Endodermal cell (in vitro differentiated cells): Measurements from ENCODE around the gene ARMC3. TPM values are rescaled to one million over a fixed set of nuclear protein-coding genes. Genes with fewer than 3 reads are reported as not detected.

Experiments used
- DNase-seq: peaks from one replicate; pipeline ENCODE4 v3.0.0-alpha.2; 2017
- H3K27ac ChIP-seq: 2 replicates; pipeline ENCODE4 v1.5.1; 2013; ENCODE audit warnings: mild to moderate bottlenecking, low read depth, low read length, moderate library complexity
- H3K27me3 ChIP-seq: 2 replicates; pipeline ENCODE4 v1.6.1; 2013; ENCODE audit warnings: mild to moderate bottlenecking, low read length, moderate library complexity; ENCODE audit not compliant: insufficient read depth, control insufficient read depth, poor library complexity, severe bottlenecking
- H3K36me3 ChIP-seq: 2 replicates; pipeline ENCODE4 v1.7.0; 2013; ENCODE audit warnings: mild to moderate bottlenecking, low read length, moderate library complexity; ENCODE audit not compliant: control insufficient read depth, insufficient read depth
- H3K4me1 ChIP-seq: one replicate; pipeline ENCODE4 v1.7.0; 2013; ENCODE audit warnings: low read length; ENCODE audit not compliant: control insufficient read depth, insufficient read depth
- H3K4me3 ChIP-seq: 2 replicates; pipeline ENCODE4 v1.5.1; 2013; ENCODE audit warnings: mild to moderate bottlenecking, low read length, moderate library complexity
- H3K9ac ChIP-seq: 2 replicates; pipeline ENCODE4 v1.6.1; 2013; ENCODE audit warnings: mild to moderate bottlenecking, low read length, moderate library complexity; ENCODE audit not compliant: poor library complexity, severe bottlenecking; ENCODE audit errors: extremely low read depth
- H3K9me3 ChIP-seq: 2 replicates; pipeline ENCODE4 v1.6.1; 2013; ENCODE audit warnings: mild to moderate bottlenecking, low read length, moderate library complexity; ENCODE audit not compliant: control insufficient read depth
- H3K27ac Mint-ChIP-seq: 2 replicates; pipeline ENCODE4 v1.8.0; 2020; ENCODE audit warnings: mixed read lengths
- H3K27me3 Mint-ChIP-seq: 2 replicates; pipeline ENCODE4 v1.8.0; 2021; ENCODE audit warnings: mild to moderate bottlenecking, mixed read lengths; ENCODE audit not compliant: insufficient read depth
- H3K36me3 Mint-ChIP-seq: 2 replicates; pipeline ENCODE4 v1.8.0; 2020; ENCODE audit warnings: low read depth, mixed read lengths
- H3K4me1 Mint-ChIP-seq: 2 replicates; pipeline ENCODE4 v1.8.0; 2020; ENCODE audit warnings: mixed read lengths
- H3K4me3 Mint-ChIP-seq: 2 replicates; pipeline ENCODE4 v1.8.0; 2020; ENCODE audit warnings: mild to moderate bottlenecking, moderate library complexity, mixed read lengths
- H3K9me3 Mint-ChIP-seq: 2 replicates; pipeline ENCODE4 v1.8.0; 2020; ENCODE audit warnings: mild to moderate bottlenecking, mixed read lengths
- WGBS, 2 experiments: methylation state at CpG; one replicate each; pipeline versions ENCODE4 v1.1.5 to v1.1.7; 2013; ENCODE audit warnings: missing lambda C conversion rate in 2 of 2, mixed read lengths in 1 of 2; ENCODE audit not compliant: insufficient coverage in 1 of 2, insufficient read length in 1 of 2; 5-methylcytosine and 5-hydroxymethylcytosine counted together
- total RNA-seq, 2 donors: library from RNA; stranded (reverse); fragmentation: NEBNext Ultra II Directional in 1 of 2; extraction: Animal tissue kit (Norgen Biotek cat#: 25700) in 1 of 2; gene quantifications; 2 replicates in 1 of 2; 3 replicates in 1 of 2; pipeline ENCODE4 v1.2.1, GENCODE V29; 2021
- TF ChIP-seq, protein P1 (sequence below): fragments of 200-600 bp; sonication (generic); conservative IDR thresholded peaks from 2 replicates; pipeline ENCODE4 v1.5.0; 2021; ENCODE audit warnings: antibody characterized with exemption, mild to moderate bottlenecking

Gene ARMC3
- total RNA-seq, 2 donors from 2014 or later: 2.0 to 3.0 TPM

DNA sequence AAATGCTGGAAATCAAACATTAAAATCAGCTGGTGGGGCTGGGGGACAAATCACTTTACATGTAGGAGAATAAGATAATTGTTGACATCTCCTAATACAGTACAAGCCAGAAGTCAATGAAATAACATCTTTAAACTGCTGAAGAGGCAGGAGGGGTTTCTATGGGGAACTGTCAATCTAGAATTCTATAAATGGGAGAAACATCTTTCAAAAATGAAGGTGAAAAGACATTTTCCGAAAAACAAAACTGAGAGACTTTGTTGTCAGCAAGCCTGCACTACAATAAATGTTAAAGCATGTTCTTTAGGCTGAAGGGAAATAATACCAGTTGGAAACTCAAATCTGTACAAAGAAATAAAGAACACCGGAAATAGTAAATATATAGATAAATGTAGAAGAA is 150.3 kb downstream of the ARMC3 start:
- Mint-ChIP-seq H3K27me3 (no peaks in the 10 kb centered on the region), H3K4me3 (no peak overlapping the region), H3K4me1 (peaks cover 4% of the 10 kb centered on the region), H3K36me3 (no peaks in the 10 kb centered on the region), H3K27ac (no peak overlapping the region), H3K9me3 (no peaks in the 10 kb centered on the region)
- Histone ChIP-seq H3K4me3 (no peak overlapping the region), H3K4me1 (peaks cover 3% of the 10 kb centered on the region), H3K27ac (no peak overlapping the region), H3K9ac (no peak overlapping the region), H3K27me3 (no peaks in the 10 kb centered on the region), H3K9me3 (no peaks in the 10 kb centered on the region), H3K36me3 (no peaks in the 10 kb centered on the region)
- WGBS, 2 experiments: 60 to 94% methylated on average over 1 to 2 of the region's 2 CpGs
- TF ChIP-seq, protein P1, sequence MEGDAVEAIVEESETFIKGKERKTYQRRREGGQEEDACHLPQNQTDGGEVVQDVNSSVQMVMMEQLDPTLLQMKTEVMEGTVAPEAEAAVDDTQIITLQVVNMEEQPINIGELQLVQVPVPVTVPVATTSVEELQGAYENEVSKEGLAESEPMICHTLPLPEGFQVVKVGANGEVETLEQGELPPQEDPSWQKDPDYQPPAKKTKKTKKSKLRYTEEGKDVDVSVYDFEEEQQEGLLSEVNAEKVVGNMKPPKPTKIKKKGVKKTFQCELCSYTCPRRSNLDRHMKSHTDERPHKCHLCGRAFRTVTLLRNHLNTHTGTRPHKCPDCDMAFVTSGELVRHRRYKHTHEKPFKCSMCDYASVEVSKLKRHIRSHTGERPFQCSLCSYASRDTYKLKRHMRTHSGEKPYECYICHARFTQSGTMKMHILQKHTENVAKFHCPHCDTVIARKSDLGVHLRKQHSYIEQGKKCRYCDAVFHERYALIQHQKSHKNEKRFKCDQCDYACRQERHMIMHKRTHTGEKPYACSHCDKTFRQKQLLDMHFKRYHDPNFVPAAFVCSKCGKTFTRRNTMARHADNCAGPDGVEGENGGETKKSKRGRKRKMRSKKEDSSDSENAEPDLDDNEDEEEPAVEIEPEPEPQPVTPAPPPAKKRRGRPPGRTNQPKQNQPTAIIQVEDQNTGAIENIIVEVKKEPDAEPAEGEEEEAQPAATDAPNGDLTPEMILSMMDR: no peak
- DNase-seq: no peak

DNA sequence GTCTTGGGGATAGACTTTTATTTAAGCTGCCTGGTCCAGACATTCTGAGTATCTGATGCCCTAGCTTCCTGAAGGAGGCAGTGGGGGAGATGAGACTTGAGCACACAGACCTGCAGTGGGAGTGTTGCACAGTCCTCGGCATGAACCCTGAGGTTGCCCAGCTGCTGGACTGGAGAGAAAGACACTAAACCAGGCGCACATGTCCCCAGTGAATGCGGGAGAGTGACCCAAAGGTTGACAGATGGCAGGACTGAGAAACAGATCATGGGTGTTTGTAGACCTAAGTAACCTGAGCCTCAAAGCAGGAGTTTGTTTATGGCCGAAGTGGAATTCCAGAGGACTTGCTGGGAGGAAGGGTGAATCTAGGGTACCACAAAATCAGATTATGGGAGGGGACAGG is 151.8 kb downstream of the ARMC3 start:
- TF ChIP-seq, protein P1: no peak
- H3K4me1 Mint-ChIP-seq: peaks cover 4% of the 10 kb centered on the region
- 27 to 59% methylated on average over 2 to 4 of the region's 4 CpGs for WGBS, 2 experiments
- no peaks in the 10 kb centered on the region for H3K9me3 ChIP-seq
- no peak overlapping the region for H3K4me3 Mint-ChIP-seq
- H3K27me3 ChIP-seq: no peaks in the 10 kb centered on the region
- peaks cover 3% of the 10 kb centered on the region for H3K4me1 ChIP-seq
- H3K36me3 Mint-ChIP-seq: no peaks in the 10 kb centered on the region
- no peak for DNase-seq
- no peak overlapping the region for H3K4me3 ChIP-seq
- no peaks in the 10 kb centered on the region for H3K36me3 ChIP-seq
- no peaks in the 10 kb centered on the region for H3K27me3 Mint-ChIP-seq
- no peaks in the 10 kb centered on the region for H3K9me3 Mint-ChIP-seq
- H3K9ac ChIP-seq: no peak overlapping the region
- no peak overlapping the region for H3K27ac ChIP-seq
- H3K27ac Mint-ChIP-seq: no peak overlapping the region

DNA sequence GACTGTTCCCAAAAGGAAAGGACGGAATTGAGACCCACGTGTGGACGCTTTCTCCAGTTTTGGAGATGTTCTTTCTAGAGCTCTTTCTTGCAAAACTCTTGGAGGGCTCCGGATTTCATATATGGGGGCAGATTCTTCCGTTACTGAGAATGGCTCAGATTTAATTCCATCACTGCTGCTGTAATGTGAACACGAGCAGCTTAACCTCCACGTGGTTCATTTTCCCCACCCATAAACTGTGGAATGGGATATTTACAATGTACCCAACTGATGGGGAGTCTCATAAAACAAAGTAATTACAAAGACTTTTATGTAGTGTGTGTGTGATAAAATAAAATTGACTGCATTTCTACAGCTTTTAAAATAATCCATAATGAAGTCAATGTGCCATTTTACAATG is 152.4 kb downstream of the ARMC3 start:
- Histone ChIP-seq H3K27me3 (no peaks in the 10 kb centered on the region), H3K9me3 (no peaks in the 10 kb centered on the region), H3K36me3 (no peaks in the 10 kb centered on the region), H3K4me1 (peaks cover 3% of the 10 kb centered on the region), H3K9ac (no peak overlapping the region), H3K4me3 (no peak overlapping the region), H3K27ac (no peak overlapping the region)
- Mint-ChIP-seq H3K9me3 (no peaks in the 10 kb centered on the region), H3K36me3 (no peaks in the 10 kb centered on the region), H3K27ac (no peak overlapping the region), H3K4me3 (no peak overlapping the region), H3K4me1 (peaks cover 4% of the 10 kb centered on the region), H3K27me3 (no peaks in the 10 kb centered on the region)
- no peak for DNase-seq
- TF ChIP-seq, protein P1: no peak
- WGBS, 2 experiments: 84 to 92% methylated on average over 3 to 7 of the region's 7 CpGs
